ENCODE data around the gene KPTN. TPM values are rescaled to one million over a fixed set of nuclear protein-coding genes. Genes with fewer than 3 reads are reported as not detected.

Gene KPTN
- total RNA-seq, 1 donor from 2014 or later, result 15.9 TPM

GRCh38 chr19:47529018-47529742 is 45.2 kb upstream of the KPTN start:
- Histone ChIP-seq H3K27ac (ENCODE audit: low read depth, low read length) (no peak overlapping the region), H3K79me2 (ENCODE audit: insufficient read depth, low read length) (no peaks in the 10 kb centered on the region), H3K4me1 (ENCODE audit: insufficient read depth, low read length) (no peaks in the 10 kb centered on the region), H3K4me3 (ENCODE audit: insufficient read depth, low read depth, low read length) (no peak overlapping the region), H3K9ac (ENCODE audit: low read length) (no peak overlapping the region), H3K36me3 (ENCODE audit: insufficient read depth, low read length) (no peaks in the 10 kb centered on the region), H3K9me3 (ENCODE audit: insufficient read depth, low read depth, low read length) (no peaks in the 10 kb centered on the region), H2AFZ (ENCODE audit: low read depth, low read length) (no peak overlapping the region), H3K27me3 (ENCODE audit: insufficient read depth, low read length) (peaks cover 9% of the 10 kb centered on the region), H4K20me1 (ENCODE audit: insufficient read depth, low read length) (no peaks in the 10 kb centered on the region), H3K4me2 (ENCODE audit: low read length) (no peak overlapping the region)
- Mint-ChIP-seq H3K27ac (ENCODE audit: unreplicated experiment) (no peak overlapping the region), H3K36me3 (ENCODE audit: low read depth, unreplicated experiment) (no peaks in the 10 kb centered on the region), H3K27me3 (ENCODE audit: low read depth, unreplicated experiment) (peaks cover 11% of the 10 kb centered on the region), H3K4me3 (ENCODE audit: unreplicated experiment) (no peak overlapping the region), H3K4me1 (ENCODE audit: low read depth, unreplicated experiment) (no peaks in the 10 kb centered on the region), H3K9me3 (ENCODE audit: unreplicated experiment) (no peaks in the 10 kb centered on the region)
- TF ChIP-seq CTCF (IDR thresholded peaks at IDR 0.05; ENCODE audit: insufficient read depth, low read depth, low read length), result no peak
- TF ChIP-seq EZH2 (IDR thresholded peaks at IDR 0.05; ENCODE audit: insufficient read depth, low read length), result no peak
- FAIRE-seq (no peak), DNase-seq (ENCODE audit: low read depth) (no peak)

GRCh38 chr19:47526798-47527197 is 42.8 kb upstream of the KPTN start:
- TF ChIP-seq EZH2 (IDR thresholded peaks at IDR 0.05; ENCODE audit: insufficient read depth, low read length), result no peak
- no peak for TF ChIP-seq CTCF (IDR thresholded peaks at IDR 0.05; ENCODE audit: insufficient read depth, low read depth, low read length)
- no peaks in the 10 kb centered on the region for H3K36me3 ChIP-seq (ENCODE audit: insufficient read depth, low read length)
- no peaks in the 10 kb centered on the region for H3K79me2 ChIP-seq (ENCODE audit: insufficient read depth, low read length)
- Mint-ChIP-seq H3K27ac (ENCODE audit: unreplicated experiment) (no peak overlapping the region), H3K36me3 (ENCODE audit: low read depth, unreplicated experiment) (no peaks in the 10 kb centered on the region), H3K27me3 (ENCODE audit: low read depth, unreplicated experiment) (peaks cover 9% of the 10 kb centered on the region), H3K4me1 (ENCODE audit: low read depth, unreplicated experiment) (no peaks in the 10 kb centered on the region), H3K9me3 (ENCODE audit: unreplicated experiment) (no peaks in the 10 kb centered on the region), H3K4me3 (ENCODE audit: unreplicated experiment) (no peak overlapping the region)
- no peak overlapping the region for H3K4me3 ChIP-seq (ENCODE audit: insufficient read depth, low read depth, low read length)
- no peak overlapping the region for H2AFZ ChIP-seq (ENCODE audit: low read depth, low read length)
- DNase-seq (ENCODE audit: low read depth) (no peak), FAIRE-seq (no peak)
- H3K4me2 ChIP-seq (ENCODE audit: low read length), result no peak overlapping the region
- no peak overlapping the region for H3K9ac ChIP-seq (ENCODE audit: low read length)
- H4K20me1 ChIP-seq (ENCODE audit: insufficient read depth, low read length), result no peaks in the 10 kb centered on the region
- no peaks in the 10 kb centered on the region for H3K9me3 ChIP-seq (ENCODE audit: insufficient read depth, low read depth, low read length)
- H3K27me3 ChIP-seq (ENCODE audit: insufficient read depth, low read length), result peaks cover 9% of the 10 kb centered on the region
- no peak overlapping the region for H3K27ac ChIP-seq (ENCODE audit: low read depth, low read length)
- H3K4me1 ChIP-seq (ENCODE audit: insufficient read depth, low read length), result no peaks in the 10 kb centered on the region

GRCh38 chr19:47523473-47523872 is 39.5 kb upstream of the KPTN start:
- no peak overlapping the region for H2AFZ ChIP-seq (ENCODE audit: low read depth, low read length)

More at GRCh38 chr19:47523473-47523872, 39.5 kb upstream of the KPTN start:
- Histone ChIP-seq H3K4me2 (ENCODE audit: low read length) (no peak overlapping the region), H3K27ac (ENCODE audit: low read depth, low read length) (no peak overlapping the region), H3K4me3 (ENCODE audit: insufficient read depth, low read depth, low read length) (no peak overlapping the region), H3K79me2 (ENCODE audit: insufficient read depth, low read length) (no peaks in the 10 kb centered on the region), H3K9me3 (ENCODE audit: insufficient read depth, low read depth, low read length) (no peaks in the 10 kb centered on the region), H3K9ac (ENCODE audit: low read length) (no peak overlapping the region), H3K4me1 (ENCODE audit: insufficient read depth, low read length) (no peaks in the 10 kb centered on the region), H3K27me3 (ENCODE audit: insufficient read depth, low read length) (peaks cover 15% of the 10 kb centered on the region), H4K20me1 (ENCODE audit: insufficient read depth, low read length) (no peaks in the 10 kb centered on the region), H3K36me3 (ENCODE audit: insufficient read depth, low read length) (no peaks in the 10 kb centered on the region)
- DNase-seq (ENCODE audit: low read depth) (no peak), FAIRE-seq (no peak)
- no peaks in the 10 kb centered on the region for H3K9me3 Mint-ChIP-seq (ENCODE audit: unreplicated experiment)
- no peak for TF ChIP-seq EZH2 (IDR thresholded peaks at IDR 0.05; ENCODE audit: insufficient read depth, low read length)
- no peak for TF ChIP-seq CTCF (IDR thresholded peaks at IDR 0.05; ENCODE audit: insufficient read depth, low read depth, low read length)
- H3K36me3 Mint-ChIP-seq (ENCODE audit: low read depth, unreplicated experiment), result no peaks in the 10 kb centered on the region
- H3K27ac Mint-ChIP-seq (ENCODE audit: unreplicated experiment), result no peak overlapping the region
- H3K27me3 Mint-ChIP-seq (ENCODE audit: low read depth, unreplicated experiment), result peaks cover 12% of the 10 kb centered on the region
- no peaks in the 10 kb centered on the region for H3K4me1 Mint-ChIP-seq (ENCODE audit: low read depth, unreplicated experiment)
- H3K4me3 Mint-ChIP-seq (ENCODE audit: unreplicated experiment), result no peak overlapping the region

Measured in astrocyte (in vitro differentiated cells and primary cell).